Activated naive CD8-positive, alpha-beta T cell treated with anti-CD3 and anti-CD28 coated beads, Interleukin-2, amount 50 U/mL, for 16 hours (primary cell): ENCODE results near the gene GPR150.

ENCODE experiments used
- DNase-seq: peaks from one replicate; pipeline ENCODE4 v3.0.0-alpha.2; 2020; ENCODE audit warnings: low read depth, low spot score

Gene GPR150

DNA sequence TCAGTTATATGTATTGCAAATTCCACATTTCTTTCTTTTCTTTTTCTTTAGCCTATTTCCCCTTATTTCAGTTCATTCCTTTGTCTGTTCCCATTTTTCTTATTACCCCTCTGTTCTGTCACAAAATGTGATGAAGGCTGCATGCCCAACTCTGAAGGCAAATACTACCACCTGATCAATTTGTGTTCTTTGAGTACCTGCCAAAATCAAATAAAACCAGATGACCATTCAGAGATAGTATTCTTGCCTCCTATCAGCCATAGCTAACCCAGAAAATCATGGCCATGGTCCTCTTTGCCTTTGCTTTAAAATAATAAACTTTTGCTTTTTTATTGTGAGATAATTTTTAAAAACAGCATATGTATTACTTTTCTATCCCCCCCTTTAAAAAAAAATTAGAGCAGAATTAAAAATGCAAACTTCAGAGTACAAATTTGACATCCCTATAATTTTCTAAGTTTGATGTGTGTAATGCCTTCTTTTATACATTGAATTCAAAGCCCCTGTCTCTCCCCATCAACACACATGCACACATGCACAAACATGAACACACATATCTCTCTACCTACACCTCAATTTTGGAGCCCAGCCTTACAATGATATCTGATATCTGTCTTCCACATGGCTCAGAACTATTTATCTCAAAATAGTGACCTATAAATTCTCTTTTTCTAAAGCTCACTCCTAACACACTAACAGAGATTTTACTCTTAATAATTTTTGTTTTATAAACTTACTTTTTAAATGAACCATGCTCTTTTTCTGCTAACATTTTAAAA is 30.1 kb downstream of the GPR150 start:
- DNase-seq, result no peak

- DNase-seq, result no peak
These were observed 33.0 kb downstream of the GPR150 start for GRCh38 chr5:95652849-95653248.

DNA sequence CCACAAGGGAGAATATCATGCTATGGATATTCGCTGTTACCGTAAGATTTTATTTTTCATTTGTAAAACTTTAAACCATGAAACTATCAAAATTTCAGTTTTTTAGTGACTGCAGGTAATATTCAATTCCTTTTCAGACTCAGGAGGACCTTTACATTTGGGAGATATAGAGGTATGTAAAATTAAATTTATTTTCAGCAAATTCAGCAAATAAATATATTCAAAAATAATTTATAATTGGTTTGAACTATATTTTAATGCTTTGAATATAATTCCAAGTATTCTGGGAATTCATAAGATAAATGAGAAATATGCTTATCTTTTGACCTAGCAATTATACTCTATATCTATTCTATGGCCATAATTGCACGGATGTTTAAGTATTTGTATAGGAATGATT is 34.3 kb downstream of the GPR150 start:
- no peak for DNase-seq

DNA sequence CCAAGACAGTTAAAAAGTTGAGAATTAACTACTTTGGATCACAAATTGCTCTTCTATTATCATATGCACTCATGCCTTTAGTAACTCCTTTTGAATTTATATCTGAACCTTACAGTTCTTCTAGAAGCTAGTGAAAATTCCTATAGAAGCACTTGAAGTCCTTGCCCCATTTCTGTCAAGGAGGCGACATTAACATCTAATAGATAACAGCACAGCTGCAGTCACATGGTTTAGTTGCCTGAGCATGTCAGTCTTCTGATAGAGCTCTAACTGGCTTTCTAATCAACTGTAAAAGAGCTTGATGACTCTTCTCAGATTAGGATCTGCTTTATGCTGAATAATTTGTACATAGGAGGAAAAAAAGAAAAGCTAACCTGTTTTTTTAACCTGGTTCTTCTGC is 35.7 kb downstream of the GPR150 start:
- no peak for DNase-seq

GRCh38 chr5:95660060-95660459 is 40.2 kb downstream of the GPR150 start:
- DNase-seq, result no peak

- DNase-seq, result no peak
These were observed 43.1 kb downstream of the GPR150 start for GRCh38 chr5:95662946-95663345.

GRCh38 chr5:95664204-95664786 is 44.4 kb downstream of the GPR150 start:
- DNase-seq, result no peak

DNA sequence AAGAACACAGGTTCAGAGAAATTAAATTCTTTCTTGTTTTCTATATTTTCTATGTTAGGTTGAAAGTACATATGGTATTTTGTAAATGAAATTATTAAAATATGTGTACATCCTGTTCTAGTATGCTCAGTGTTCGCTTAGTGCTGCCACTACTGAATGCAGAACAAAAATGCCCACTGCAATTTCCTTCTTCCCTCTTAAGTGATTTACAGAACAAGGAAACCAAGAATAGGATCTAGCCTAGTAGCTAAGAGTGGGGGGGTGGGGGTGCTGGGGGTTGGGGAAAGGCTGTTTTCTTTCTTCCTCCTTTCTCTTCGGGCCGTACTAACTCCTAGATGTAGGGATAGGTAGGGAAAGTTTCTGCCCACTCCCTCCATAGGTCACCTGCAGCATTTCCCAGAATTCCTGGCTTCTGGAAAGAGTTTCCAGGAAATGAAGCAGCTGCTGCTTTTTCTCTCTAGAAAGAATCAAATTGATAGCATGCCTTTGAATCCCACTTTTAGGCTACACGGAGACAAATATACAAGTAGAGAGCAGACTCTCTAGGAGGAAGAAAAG is 47.3 kb downstream of the GPR150 start:
- DNase-seq, result no peak

GRCh38 chr5:95667678-95668077 is 47.8 kb downstream of the GPR150 start:
- DNase-seq, result no peak

DNA sequence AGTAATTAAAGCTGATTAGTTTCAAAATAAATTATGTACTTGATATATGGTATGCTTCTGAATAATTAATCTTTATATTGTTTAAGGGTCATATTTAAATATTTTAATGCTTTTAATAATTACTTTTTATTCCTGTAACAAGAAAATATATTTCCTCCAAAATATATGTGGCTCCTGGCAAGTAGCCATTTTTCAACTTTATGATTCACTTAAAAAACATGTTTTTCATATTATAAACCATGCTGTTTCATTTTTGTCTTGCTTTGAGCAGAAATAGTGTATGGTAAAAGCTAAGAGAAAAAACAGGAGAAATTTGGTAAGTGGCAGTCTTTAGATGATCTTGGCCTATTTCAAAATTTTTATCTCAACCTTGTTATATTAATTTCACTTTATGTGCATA is 48.3 kb downstream of the GPR150 start:
- no peak for DNase-seq

GRCh38 chr5:95668728-95669127 is 48.8 kb downstream of the GPR150 start:
- DNase-seq, result no peak

DNA sequence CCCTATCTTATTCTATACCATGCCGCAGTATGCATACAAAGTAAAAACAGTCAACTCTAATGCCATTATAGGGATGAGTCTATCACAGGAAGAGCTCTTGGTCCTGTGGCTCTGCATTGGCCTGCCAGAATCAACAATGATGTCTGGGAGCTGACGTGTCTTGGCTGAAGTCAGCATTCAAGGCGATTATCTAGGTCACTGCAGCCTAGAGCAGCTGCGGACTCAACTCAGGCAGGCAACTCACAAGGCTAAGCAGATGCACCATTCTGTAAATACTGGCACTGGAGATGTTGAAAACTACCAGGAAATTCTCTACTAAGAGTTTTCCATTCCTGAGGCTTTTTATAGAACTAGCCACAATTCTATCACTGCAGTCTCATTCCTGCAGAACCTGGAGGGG is 49.7 kb downstream of the GPR150 start:
- DNase-seq, result no peak

GRCh38 chr5:95669985-95670384 is 50.1 kb downstream of the GPR150 start:
- DNase-seq, result no peak

DNA sequence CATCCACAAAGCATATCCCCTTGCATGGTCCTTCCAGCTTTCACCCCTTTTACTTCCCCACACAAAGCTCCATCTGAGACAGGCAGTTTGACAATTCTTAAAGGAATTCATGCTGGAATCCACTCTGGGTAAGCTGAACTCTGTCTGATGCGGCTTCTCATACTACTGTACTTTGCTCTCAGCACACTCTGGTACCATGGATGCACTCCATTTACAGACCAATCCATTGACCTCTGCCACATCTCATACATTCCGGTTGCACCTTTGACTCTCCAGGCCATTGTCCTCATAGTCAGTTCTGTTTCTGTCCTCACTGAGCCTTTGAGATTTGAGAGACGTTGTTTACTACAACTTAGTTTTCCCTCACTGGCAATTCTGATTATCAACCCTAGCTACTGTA is 50.7 kb downstream of the GPR150 start:
- no peak for DNase-seq
